ENCODE results near the gene SIGLEC14. TPM values are rescaled to one million over a fixed set of nuclear protein-coding genes. Genes with fewer than 3 reads are reported as not detected.

The SIGLEC14 gene
- total RNA-seq, 1 experiment from 2014 or later: not detected

DNA sequence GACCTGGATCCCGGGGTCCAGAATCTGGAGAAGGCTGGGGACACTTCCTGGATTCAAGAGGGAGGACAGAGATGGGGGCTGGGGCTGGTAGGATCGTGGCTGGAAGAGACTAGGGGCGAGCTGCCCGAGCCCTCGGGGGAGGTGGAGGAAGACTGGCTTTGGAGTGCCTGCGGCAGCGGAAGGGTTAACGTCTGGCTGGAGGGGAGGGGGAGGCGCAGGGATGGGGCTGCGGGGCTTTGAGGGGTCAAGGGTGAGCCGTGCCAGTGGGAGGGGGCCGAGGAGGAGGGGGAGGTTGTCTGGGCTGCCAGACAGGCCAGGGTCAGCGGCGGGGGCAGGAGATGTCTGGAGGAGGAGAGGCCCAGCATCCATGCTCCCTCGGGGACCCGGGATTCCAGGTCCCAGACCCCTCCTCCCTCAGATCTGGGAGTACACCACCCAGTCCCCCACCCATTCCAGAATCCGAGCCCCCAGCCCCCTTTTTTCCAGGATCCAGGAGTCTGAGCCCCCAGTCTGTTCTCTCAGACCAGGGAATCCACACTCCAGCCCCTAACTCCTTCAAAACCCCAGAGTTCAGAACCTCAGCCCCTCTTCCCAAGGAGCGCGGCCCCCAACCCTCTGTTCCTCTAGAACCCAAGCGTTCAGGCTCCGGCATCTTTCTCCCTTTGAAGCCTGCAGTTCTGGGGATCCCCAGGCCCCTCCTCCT, 43.3 kb upstream of the SIGLEC14 start:
- H3K27me3 ChIP-seq (ENCODE audit: control insufficient read depth, insufficient read depth, low read length): no peaks in the 10 kb centered on the region
- TF ChIP-seq, protein P1, sequence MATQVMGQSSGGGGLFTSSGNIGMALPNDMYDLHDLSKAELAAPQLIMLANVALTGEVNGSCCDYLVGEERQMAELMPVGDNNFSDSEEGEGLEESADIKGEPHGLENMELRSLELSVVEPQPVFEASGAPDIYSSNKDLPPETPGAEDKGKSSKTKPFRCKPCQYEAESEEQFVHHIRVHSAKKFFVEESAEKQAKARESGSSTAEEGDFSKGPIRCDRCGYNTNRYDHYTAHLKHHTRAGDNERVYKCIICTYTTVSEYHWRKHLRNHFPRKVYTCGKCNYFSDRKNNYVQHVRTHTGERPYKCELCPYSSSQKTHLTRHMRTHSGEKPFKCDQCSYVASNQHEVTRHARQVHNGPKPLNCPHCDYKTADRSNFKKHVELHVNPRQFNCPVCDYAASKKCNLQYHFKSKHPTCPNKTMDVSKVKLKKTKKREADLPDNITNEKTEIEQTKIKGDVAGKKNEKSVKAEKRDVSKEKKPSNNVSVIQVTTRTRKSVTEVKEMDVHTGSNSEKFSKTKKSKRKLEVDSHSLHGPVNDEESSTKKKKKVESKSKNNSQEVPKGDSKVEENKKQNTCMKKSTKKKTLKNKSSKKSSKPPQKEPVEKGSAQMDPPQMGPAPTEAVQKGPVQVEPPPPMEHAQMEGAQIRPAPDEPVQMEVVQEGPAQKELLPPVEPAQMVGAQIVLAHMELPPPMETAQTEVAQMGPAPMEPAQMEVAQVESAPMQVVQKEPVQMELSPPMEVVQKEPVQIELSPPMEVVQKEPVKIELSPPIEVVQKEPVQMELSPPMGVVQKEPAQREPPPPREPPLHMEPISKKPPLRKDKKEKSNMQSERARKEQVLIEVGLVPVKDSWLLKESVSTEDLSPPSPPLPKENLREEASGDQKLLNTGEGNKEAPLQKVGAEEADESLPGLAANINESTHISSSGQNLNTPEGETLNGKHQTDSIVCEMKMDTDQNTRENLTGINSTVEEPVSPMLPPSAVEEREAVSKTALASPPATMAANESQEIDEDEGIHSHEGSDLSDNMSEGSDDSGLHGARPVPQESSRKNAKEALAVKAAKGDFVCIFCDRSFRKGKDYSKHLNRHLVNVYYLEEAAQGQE (IDR thresholded peaks at IDR 0.05; ENCODE audit: insufficient read depth in 1 of 2, low read depth in 2 of 2, low read length in 1 of 2): no peak
- 0 out of 2 replicates have a peak, but pooled peaks have one; percentile 17 for TF ChIP-seq POLR2AphosphoS5 (IDR thresholded peaks at IDR 0.05; ENCODE audit: low read depth, low read length)
- BruUV-seq (replicated peaks): no TSS peak
- ChIA-PET CTCF (interaction anchor here (0.7 kb wide), 1 partner anchor 119 kb away, joined by 8 read pairs; the partner anchor contains the start of gene ZNF175), POLR2A (no interaction called here)
- H3K27ac ChIP-seq (ENCODE audit: low read length): peak overlapping the region; percentile 92
- H3K36me3 ChIP-seq (ENCODE audit: control insufficient read depth, insufficient read depth, low read length): no peaks in the 10 kb centered on the region; the same call in 1 of the 2 replicates
- intact Hi-C loops (cut with micrococcal nuclease; ENCODE audit: unreplicated experiment): no loop called here
- ATAC-seq (peak; percentile 19), DNase-seq (ENCODE audit: low read depth, low spot score) (no peak)
- H3K9me3 ChIP-seq (ENCODE audit: control insufficient read depth, insufficient read depth, low read depth, low read length): no peaks in the 10 kb centered on the region
- peak overlapping the region; percentile 70 to 76 for H3K4me3 ChIP-seq (ENCODE audit: low read depth in 2 of 2, low read length in 2 of 2)
- peaks cover 15% of the 10 kb centered on the region for H3K4me1 ChIP-seq (ENCODE audit: control insufficient read depth, insufficient read depth, low read length)
- in situ Hi-C loops (cut with HindIII; ENCODE audit: low pct_unique_long_range_greater_than_20kb, low sequenced_read_pairs): no loop called here

DNA sequence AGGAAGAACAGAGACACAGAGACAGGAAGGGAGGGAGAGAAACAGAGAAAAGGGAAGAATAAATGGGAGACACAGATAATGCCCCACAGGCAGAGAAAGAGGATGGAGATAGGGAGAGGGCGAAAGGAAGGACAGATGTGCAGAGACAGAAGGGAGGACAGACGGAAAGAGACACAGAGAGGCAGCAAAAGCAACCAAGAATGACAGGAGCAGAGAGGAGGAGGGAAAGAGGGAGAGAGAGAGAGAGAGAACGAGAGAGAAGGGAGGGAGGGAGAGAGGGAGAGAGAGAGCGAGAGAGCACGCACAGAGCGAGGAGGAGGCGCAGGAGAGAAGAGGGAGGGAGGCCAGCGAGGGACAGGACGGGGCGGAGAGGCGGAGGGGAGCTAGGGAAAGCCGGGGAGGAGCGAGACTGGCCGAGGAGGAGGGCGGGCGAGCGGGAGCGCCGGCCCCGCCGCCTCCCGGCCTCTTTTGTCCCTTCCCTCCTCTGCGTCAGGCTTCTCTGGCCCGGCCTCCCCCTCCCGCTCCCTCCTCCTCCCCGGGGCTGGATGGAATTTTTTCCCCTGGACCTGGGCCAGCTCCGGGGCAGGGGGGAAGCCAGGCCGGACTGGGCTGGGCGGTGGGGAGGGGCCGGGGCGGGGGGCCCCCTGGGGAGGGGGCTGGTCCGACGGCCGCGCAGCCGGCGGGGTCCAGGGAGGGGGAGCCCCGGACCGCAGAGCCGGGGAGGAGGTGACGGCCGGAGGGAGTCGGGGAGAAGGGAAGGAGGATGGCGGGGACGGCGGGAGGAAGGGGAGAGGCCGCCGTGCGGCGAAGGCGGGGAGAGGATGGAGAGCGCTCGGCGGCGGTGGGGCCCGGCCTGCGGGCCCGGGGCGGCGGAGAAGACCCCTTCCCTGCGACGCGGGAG, 42.3 kb upstream of the SIGLEC14 start:
- Histone ChIP-seq H3K36me3 (ENCODE audit: control insufficient read depth, insufficient read depth, low read length) (no peaks in the 10 kb centered on the region; the same call in 1 of the 2 replicates), H3K9me3 (ENCODE audit: control insufficient read depth, insufficient read depth, low read depth, low read length) (no peaks in the 10 kb centered on the region), H3K27ac (ENCODE audit: low read length) (peak overlapping the region; percentile 81), H3K4me3 (ENCODE audit: low read depth in 2 of 2, low read length in 2 of 2) (peak overlapping the region; percentile 70 to 76), H3K4me1 (ENCODE audit: control insufficient read depth, insufficient read depth, low read length) (peaks cover 15% of the 10 kb centered on the region), H3K27me3 (ENCODE audit: control insufficient read depth, insufficient read depth, low read length) (no peaks in the 10 kb centered on the region)
- POLR2A ChIA-PET: interaction anchor here (0.6 to 0.9 kb wide), 3 partner anchors 235 to 391 kb away, joined by 3 to 18 read pairs (median 7); no protein-coding TSS in a partner anchor
- intact Hi-C loops (cut with micrococcal nuclease; ENCODE audit: unreplicated experiment) (no loop called here), in situ Hi-C loops (cut with HindIII; ENCODE audit: low pct_unique_long_range_greater_than_20kb, low sequenced_read_pairs) (no loop called here)
- DNase-seq (ENCODE audit: low read depth, low spot score): no peak
- no TSS peak for BruUV-seq (replicated peaks)
- TF ChIP-seq POLR2AphosphoS5 (IDR thresholded peaks at IDR 0.05; ENCODE audit: low read depth, low read length) (no peak; the same call in 1 of the 2 replicates), SIN3A (IDR thresholded peaks at IDR 0.05; ENCODE audit: borderline replicate concordance, insufficient read depth, low read depth, low read length) (peak; percentile 48; the same call in 1 of the 2 replicates), TCF7L2 (IDR thresholded peaks at IDR 0.05; ENCODE audit: low read depth, low read length) (no peak)
- TF ChIP-seq, protein P1 (IDR thresholded peaks at IDR 0.05; ENCODE audit: insufficient read depth in 1 of 2, low read depth in 2 of 2, low read length in 1 of 2): no peak
- TF ChIP-seq, protein P2, sequence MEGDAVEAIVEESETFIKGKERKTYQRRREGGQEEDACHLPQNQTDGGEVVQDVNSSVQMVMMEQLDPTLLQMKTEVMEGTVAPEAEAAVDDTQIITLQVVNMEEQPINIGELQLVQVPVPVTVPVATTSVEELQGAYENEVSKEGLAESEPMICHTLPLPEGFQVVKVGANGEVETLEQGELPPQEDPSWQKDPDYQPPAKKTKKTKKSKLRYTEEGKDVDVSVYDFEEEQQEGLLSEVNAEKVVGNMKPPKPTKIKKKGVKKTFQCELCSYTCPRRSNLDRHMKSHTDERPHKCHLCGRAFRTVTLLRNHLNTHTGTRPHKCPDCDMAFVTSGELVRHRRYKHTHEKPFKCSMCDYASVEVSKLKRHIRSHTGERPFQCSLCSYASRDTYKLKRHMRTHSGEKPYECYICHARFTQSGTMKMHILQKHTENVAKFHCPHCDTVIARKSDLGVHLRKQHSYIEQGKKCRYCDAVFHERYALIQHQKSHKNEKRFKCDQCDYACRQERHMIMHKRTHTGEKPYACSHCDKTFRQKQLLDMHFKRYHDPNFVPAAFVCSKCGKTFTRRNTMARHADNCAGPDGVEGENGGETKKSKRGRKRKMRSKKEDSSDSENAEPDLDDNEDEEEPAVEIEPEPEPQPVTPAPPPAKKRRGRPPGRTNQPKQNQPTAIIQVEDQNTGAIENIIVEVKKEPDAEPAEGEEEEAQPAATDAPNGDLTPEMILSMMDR (IDR thresholded peaks at IDR 0.05): no peak
- ATAC-seq: peak; percentile 83
- CTCF ChIA-PET: interaction anchor here (0.6 to 0.7 kb wide), 2 partner anchors 30 to 118 kb away, joined by 6 to 8 read pairs; partner anchors contain the start of gene ZNF175
